A549 (cell line): Measurements from ENCODE around the gene PPP2R2D.

Source experiments
- CHD2 ChIP-seq: fragments of 150-350 bp; IDR thresholded peaks from 2 replicates; pipeline ENCODE4 v1.6.1; 2014; ENCODE audit warnings: low read length; ENCODE audit not compliant: partially characterized antibody
- CTCF ChIP-seq: fragments of >200 bp; sonication (Bioruptor Twin); formaldehyde crosslinking; IDR thresholded peaks from 3 replicates; pipeline ENCODE4 v1.5.1; 2016
- EP300 ChIP-seq, 2 experiments: fragments of >200 bp; sonication (Bioruptor Twin); formaldehyde crosslinking; IDR thresholded peaks; 2 replicates in 1 of 2; 3 replicates in 1 of 2; pipeline ENCODE4 v1.6.1; 2016 to 2017
- ESRRA ChIP-seq: fragments of 150-350 bp; IDR thresholded peaks from 2 replicates; pipeline ENCODE4 v1.6.1; 2014; ENCODE audit warnings: mild to moderate bottlenecking, low read length, borderline replicate concordance
- NFE2L2 ChIP-seq: fragments of 150-350 bp; conservative IDR thresholded peaks from 2 replicates; pipeline ENCODE4 v1.6.1; 2014; ENCODE audit warnings: low read length
- POLR2A ChIP-seq: IDR thresholded peaks from 2 replicates; pipeline ENCODE4 v1.6.1; 2012; ENCODE audit warnings: mild to moderate bottlenecking, low read length
- POLR2AphosphoS2 ChIP-seq: conservative IDR thresholded peaks from 2 replicates; pipeline ENCODE4 v1.6.1; 2012; ENCODE audit warnings: low read length, improper control_type of control experiment, inconsistent platforms
- RAD21 ChIP-seq, 2 experiments: fragments of >200 bp in 1 of 2; sonication (Bioruptor Twin) in 1 of 2; formaldehyde crosslinking in 1 of 2; IDR thresholded peaks in 1 of 2; conservative IDR thresholded peaks in 1 of 2; 2 replicates in 1 of 2; 3 replicates in 1 of 2; pipeline ENCODE4 v1.6.1; 2012 to 2018; ENCODE audit warnings: inconsistent platforms in 1 of 2
- RCOR1 ChIP-seq: fragments of 150-350 bp; IDR thresholded peaks from 2 replicates; pipeline ENCODE4 v1.6.1; 2014; ENCODE audit warnings: antibody characterized with exemption, low read length, low read depth
- TP53 ChIP-seq: fragments of 250-450 bp; sonication (Bioruptor Pico); IDR thresholded peaks from 2 replicates; pipeline ENCODE4 v1.5.0; 2021; ENCODE audit warnings: mild to moderate bottlenecking, moderate library complexity
- TF ChIP-seq, protein P1 (sequence below): fragments of 450-650 bp; IDR thresholded peaks from 2 replicates; pipeline ENCODE4 v1.6.1; 2014; ENCODE audit warnings: antibody characterized with exemption
- TF ChIP-seq, protein P2 (sequence below): IDR thresholded peaks from 2 replicates; pipeline ENCODE4 v1.6.1; 2012
- TF ChIP-seq, protein P3 (sequence below): IDR thresholded peaks from 2 replicates; pipeline ENCODE4 v1.6.1; 2012

GRCh38 chr10:131860806-131861440, 39.9 kb upstream of the PPP2R2D start:
- TF ChIP-seq CTCF = no peak
- TF ChIP-seq RCOR1 = no peak
- no peak for TF ChIP-seq NFE2L2
- TF ChIP-seq POLR2A = no peak
- TF ChIP-seq, protein P1, sequence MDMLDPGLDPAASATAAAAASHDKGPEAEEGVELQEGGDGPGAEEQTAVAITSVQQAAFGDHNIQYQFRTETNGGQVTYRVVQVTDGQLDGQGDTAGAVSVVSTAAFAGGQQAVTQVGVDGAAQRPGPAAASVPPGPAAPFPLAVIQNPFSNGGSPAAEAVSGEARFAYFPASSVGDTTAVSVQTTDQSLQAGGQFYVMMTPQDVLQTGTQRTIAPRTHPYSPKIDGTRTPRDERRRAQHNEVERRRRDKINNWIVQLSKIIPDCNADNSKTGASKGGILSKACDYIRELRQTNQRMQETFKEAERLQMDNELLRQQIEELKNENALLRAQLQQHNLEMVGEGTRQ = no peak
- TF ChIP-seq, protein P2, sequence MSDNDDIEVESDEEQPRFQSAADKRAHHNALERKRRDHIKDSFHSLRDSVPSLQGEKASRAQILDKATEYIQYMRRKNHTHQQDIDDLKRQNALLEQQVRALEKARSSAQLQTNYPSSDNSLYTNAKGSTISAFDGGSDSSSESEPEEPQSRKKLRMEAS = no peak
- no peak for TF ChIP-seq POLR2AphosphoS2
- TF ChIP-seq RAD21 (conservative IDR thresholded peaks at IDR 0.05 in 1 of 2, IDR thresholded peaks at IDR 0.05 in 1 of 2) = no peak
- TF ChIP-seq CHD2 = no peak
- TF ChIP-seq TP53 (CRISPR knock-in tag) = no peak
- TF ChIP-seq, protein P3, sequence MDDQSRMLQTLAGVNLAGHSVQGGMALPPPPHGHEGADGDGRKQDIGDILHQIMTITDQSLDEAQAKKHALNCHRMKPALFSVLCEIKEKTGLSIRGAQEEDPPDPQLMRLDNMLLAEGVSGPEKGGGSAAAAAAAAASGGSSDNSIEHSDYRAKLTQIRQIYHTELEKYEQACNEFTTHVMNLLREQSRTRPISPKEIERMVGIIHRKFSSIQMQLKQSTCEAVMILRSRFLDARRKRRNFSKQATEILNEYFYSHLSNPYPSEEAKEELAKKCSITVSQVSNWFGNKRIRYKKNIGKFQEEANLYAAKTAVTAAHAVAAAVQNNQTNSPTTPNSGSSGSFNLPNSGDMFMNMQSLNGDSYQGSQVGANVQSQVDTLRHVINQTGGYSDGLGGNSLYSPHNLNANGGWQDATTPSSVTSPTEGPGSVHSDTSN = no peak
- TF ChIP-seq ESRRA = no peak
- TF ChIP-seq EP300 (IDR thresholded peaks at IDR 0.05) = no peak
